GM12878 (cell line): ENCODE results near the gene POLR3F. TPM values are rescaled to one million over a fixed set of nuclear protein-coding genes. Genes with fewer than 3 reads are reported as not detected.

Experiments used
- CBFB ChIP-seq: IDR thresholded peaks from 2 replicates; pipeline ENCODE4 v1.6.1; 2016; ENCODE audit warnings: antibody characterized with exemption, low read depth
- GABPA ChIP-seq: IDR thresholded peaks from 2 replicates; pipeline ENCODE4 v1.6.1; 2014; ENCODE audit warnings: antibody characterized with exemption, low read depth, mild to moderate bottlenecking, inconsistent platforms
- GATAD2B ChIP-seq: fragments of 450-650 bp; conservative IDR thresholded peaks from 2 replicates; pipeline ENCODE4 v1.6.1; 2017; ENCODE audit warnings: low read depth, mild to moderate bottlenecking, moderate library complexity
- JUND ChIP-seq: IDR thresholded peaks from 2 replicates; pipeline ENCODE4 v1.6.1; 2012; ENCODE audit warnings: low read depth, mild to moderate bottlenecking, low read length, improper control_type of control experiment, moderate library complexity
- PRDM15 ChIP-seq: fragments of 450-650 bp; formaldehyde crosslinking; IDR thresholded peaks from 2 replicates; pipeline ENCODE4 v1.4.0; 2020; ENCODE audit warnings: mild to moderate bottlenecking, moderate library complexity
- RCOR1 ChIP-seq: conservative IDR thresholded peaks from 2 replicates; pipeline ENCODE4 v1.6.1; 2012; ENCODE audit warnings: low read depth, low read length, improper control_type of control experiment
- STAT3 ChIP-seq: IDR thresholded peaks from 2 replicates; pipeline ENCODE4 v1.6.1; 2011; ENCODE audit warnings: low read depth, low read length, improper control_type of control experiment
- polyA plus RNA-seq, 11 experiments: library from polyadenylated mRNA; depleted of rRNA in 4 of 11; unstranded in 6 of 11; stranded (reverse) in 5 of 11; fragments of >200 nt; fragmentation: Nextera tagmentation in 4 of 11; fragmentation: Illumina TruSeq in 1 of 11; extraction: Ambion mirVana in 4 of 11; extraction: Trizol in 1 of 11; gene quantifications; 1 replicate in 1 of 11; 2 replicates in 10 of 11; pipeline versions ENCODE4 v1.2.1 to v1.2.3, GENCODE V29; 2011 to 2016; ENCODE audit warnings: inconsistent platforms in 2 of 11, missing spikeins in 2 of 11, low read depth in 1 of 11
- total RNA-seq, 4 experiments: library from RNA; depleted of rRNA in 3 of 4; stranded (reverse); fragments of >200 nt in 3 of 4; fragmentation: Illumina TruSeq in 1 of 4; extraction: Trizol in 1 of 4; gene quantifications; 2 replicates each; pipeline versions ENCODE4 v1.2.1 to v1.2.3, GENCODE V29; 2013 to 2021
- TF ChIP-seq, protein P1 (sequence below): fragments of 450-650 bp; IDR thresholded peaks from 2 replicates; pipeline ENCODE4 v1.6.1; 2017; ENCODE audit warnings: mild to moderate bottlenecking, moderate library complexity
- TF ChIP-seq, protein P2 (sequence below): IDR thresholded peaks from 2 replicates; pipeline ENCODE4 v1.6.1; 2012; ENCODE audit warnings: low read depth, low read length, improper control_type of control experiment

POLR3F gene
- total and polyA plus RNA-seq, 10 of the 15 experiments (the other 5 are each of a cell fraction or from before 2014, with no cell fraction given) = 8.7 to 18.1 (median 12.6) TPM

- TF ChIP-seq, protein P1, sequence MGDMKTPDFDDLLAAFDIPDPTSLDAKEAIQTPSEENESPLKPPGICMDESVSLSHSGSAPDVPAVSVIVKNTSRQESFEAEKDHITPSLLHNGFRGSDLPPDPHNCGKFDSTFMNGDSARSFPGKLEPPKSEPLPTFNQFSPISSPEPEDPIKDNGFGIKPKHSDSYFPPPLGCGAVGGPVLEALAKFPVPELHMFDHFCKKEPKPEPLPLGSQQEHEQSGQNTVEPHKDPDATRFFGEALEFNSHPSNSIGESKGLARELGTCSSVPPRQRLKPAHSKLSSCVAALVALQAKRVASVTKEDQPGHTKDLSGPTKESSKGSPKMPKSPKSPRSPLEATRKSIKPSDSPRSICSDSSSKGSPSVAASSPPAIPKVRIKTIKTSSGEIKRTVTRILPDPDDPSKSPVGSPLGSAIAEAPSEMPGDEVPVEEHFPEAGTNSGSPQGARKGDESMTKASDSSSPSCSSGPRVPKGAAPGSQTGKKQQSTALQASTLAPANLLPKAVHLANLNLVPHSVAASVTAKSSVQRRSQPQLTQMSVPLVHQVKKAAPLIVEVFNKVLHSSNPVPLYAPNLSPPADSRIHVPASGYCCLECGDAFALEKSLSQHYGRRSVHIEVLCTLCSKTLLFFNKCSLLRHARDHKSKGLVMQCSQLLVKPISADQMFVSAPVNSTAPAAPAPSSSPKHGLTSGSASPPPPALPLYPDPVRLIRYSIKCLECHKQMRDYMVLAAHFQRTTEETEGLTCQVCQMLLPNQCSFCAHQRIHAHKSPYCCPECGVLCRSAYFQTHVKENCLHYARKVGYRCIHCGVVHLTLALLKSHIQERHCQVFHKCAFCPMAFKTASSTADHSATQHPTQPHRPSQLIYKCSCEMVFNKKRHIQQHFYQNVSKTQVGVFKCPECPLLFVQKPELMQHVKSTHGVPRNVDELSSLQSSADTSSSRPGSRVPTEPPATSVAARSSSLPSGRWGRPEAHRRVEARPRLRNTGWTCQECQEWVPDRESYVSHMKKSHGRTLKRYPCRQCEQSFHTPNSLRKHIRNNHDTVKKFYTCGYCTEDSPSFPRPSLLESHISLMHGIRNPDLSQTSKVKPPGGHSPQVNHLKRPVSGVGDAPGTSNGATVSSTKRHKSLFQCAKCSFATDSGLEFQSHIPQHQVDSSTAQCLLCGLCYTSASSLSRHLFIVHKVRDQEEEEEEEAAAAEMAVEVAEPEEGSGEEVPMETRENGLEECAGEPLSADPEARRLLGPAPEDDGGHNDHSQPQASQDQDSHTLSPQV = no peak
- TF ChIP-seq, protein P2, sequence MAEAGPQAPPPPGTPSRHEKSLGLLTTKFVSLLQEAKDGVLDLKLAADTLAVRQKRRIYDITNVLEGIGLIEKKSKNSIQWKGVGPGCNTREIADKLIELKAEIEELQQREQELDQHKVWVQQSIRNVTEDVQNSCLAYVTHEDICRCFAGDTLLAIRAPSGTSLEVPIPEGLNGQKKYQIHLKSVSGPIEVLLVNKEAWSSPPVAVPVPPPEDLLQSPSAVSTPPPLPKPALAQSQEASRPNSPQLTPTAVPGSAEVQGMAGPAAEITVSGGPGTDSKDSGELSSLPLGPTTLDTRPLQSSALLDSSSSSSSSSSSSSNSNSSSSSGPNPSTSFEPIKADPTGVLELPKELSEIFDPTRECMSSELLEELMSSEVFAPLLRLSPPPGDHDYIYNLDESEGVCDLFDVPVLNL = no peak
- TF ChIP-seq RCOR1 (no peak), PRDM15 (CRISPR knock-in tag) (no peak), STAT3 (no peak), JUND (no peak), GATAD2B (no peak), CBFB (no peak), GABPA (no peak)
- TF ChIP-seq, all 136 proteins: peak for 0
Observed at GRCh38 chr20:18527339-18527738, 60.1 kb downstream of the POLR3F start (continued).
